HepG2 (cell line): ENCODE results near the gene FGF19. TPM values are rescaled to one million over a fixed set of nuclear protein-coding genes. Genes with fewer than 3 reads are reported as not detected.
A peak's percentile ranks its signal among the peaks of the same experiment; 100 is the strongest.

Experiments
- ARID2 ChIP-seq: sonication (generic); formaldehyde crosslinking; IDR thresholded peaks from 2 replicates; pipeline ENCODE4 v1.8.1; 2022; ENCODE audit warnings: mild to moderate bottlenecking, missing genetic modification reagents, borderline replicate concordance
- FOXA3 ChIP-seq: IDR thresholded peaks from 2 replicates; pipeline ENCODE4 v1.6.1; 2016; ENCODE audit warnings: missing genetic modification reagents, missing compliant biosample characterization
- HNF1B ChIP-seq: sonication (generic); formaldehyde crosslinking; IDR thresholded peaks from 2 replicates; pipeline ENCODE4 v1.5.1; 2020; ENCODE audit warnings: mild to moderate bottlenecking, moderate library complexity, missing genetic modification reagents
- HNRNPK ChIP-seq: fragments of 200-400 bp; formaldehyde crosslinking; IDR thresholded peaks from 2 replicates; pipeline ENCODE4 v1.6.1; 2018; ENCODE audit warnings: low read length, low read depth, moderate library complexity, mild to moderate bottlenecking; ENCODE audit not compliant: poor library complexity, severe bottlenecking
- KAT8 ChIP-seq: IDR thresholded peaks from 2 replicates; pipeline ENCODE4 v1.6.1; 2016; ENCODE audit warnings: missing genetic modification reagents, missing compliant biosample characterization
- KIAA2018 ChIP-seq: sonication (generic); formaldehyde crosslinking; IDR thresholded peaks from 2 replicates; pipeline ENCODE4 v1.5.0; 2020; ENCODE audit warnings: mild to moderate bottlenecking, missing genetic modification reagents, borderline replicate concordance
- MLXIP ChIP-seq: sonication (generic); formaldehyde crosslinking; IDR thresholded peaks from 2 replicates; pipeline ENCODE4 v1.9.0; 2021; ENCODE audit warnings: missing genetic modification reagents, borderline replicate concordance
- NBN ChIP-seq: fragments of 450-650 bp; conservative IDR thresholded peaks from 2 replicates; pipeline ENCODE4 v1.6.1; 2017
- SAFB2 ChIP-seq: sonication (generic); formaldehyde crosslinking; IDR thresholded peaks from 2 replicates; pipeline ENCODE4 v1.5.1; 2020; ENCODE audit warnings: missing genetic modification reagents, low read depth, mild to moderate bottlenecking, borderline replicate concordance
- ZBTB25 ChIP-seq: IDR thresholded peaks from 2 replicates; pipeline ENCODE4 v1.6.1; 2018; ENCODE audit warnings: missing genetic modification reagents
- ZNF136 ChIP-seq: sonication (generic); formaldehyde crosslinking; IDR thresholded peaks from 2 replicates; pipeline ENCODE4 v1.8.1; 2022; ENCODE audit warnings: low read depth, mild to moderate bottlenecking, moderate library complexity, missing genetic modification reagents
- ZNF652 ChIP-seq: IDR thresholded peaks from 2 replicates; pipeline ENCODE4 v1.6.1; 2016; ENCODE audit warnings: low read depth, borderline replicate concordance
- ZNF782 ChIP-seq: sonication (generic); formaldehyde crosslinking; IDR thresholded peaks from 2 replicates; pipeline ENCODE4 v1.4.0; 2020; ENCODE audit warnings: missing genetic modification reagents, mild to moderate bottlenecking, borderline replicate concordance
- ZSCAN22 ChIP-seq: sonication (generic); formaldehyde crosslinking; IDR thresholded peaks from 2 replicates; pipeline ENCODE4 v1.4.0; 2020; ENCODE audit warnings: mild to moderate bottlenecking, missing genetic modification reagents
- polyA plus RNA-seq, 8 experiments: library from polyadenylated mRNA; depleted of rRNA in 3 of 8; stranded (reverse) in 7 of 8; unstranded in 1 of 8; fragments of >200 nt; fragmentation: Illumina TruSeq in 4 of 8; extraction: Trizol in 4 of 8; gene quantifications; 2 replicates each; pipeline versions ENCODE4 v1.2.1 to v1.2.3, GENCODE V29; 2011 to 2016; ENCODE audit warnings: low read depth in 4 of 8, missing spikeins in 1 of 8, mixed read lengths in 1 of 8; ENCODE audit not compliant: insufficient read depth in 1 of 8
- total RNA-seq, 5 experiments: library from RNA; depleted of rRNA; stranded (reverse); fragments of >200 nt; fragmentation: Illumina TruSeq; extraction: Trizol; gene quantifications; 2 replicates each; pipeline ENCODE4 v1.2.3, GENCODE V29; 2016; ENCODE audit warnings: low read depth in 1 of 5

The FGF19 gene
- total and polyA plus RNA-seq, 2 of the 13 experiments (the other 11 are each of a cell fraction or from before 2014, with no cell fraction given): 0.07 TPM; not detected in 1

- peak; percentile 37; the same call in 1 of the 2 replicates for TF ChIP-seq KIAA2018 (CRISPR knock-in tag)
- peak; percentile 80 for TF ChIP-seq KAT8 (CRISPR knock-in tag)
- peak; percentile 84 for TF ChIP-seq FOXA3 (CRISPR knock-in tag)
- TF ChIP-seq MLXIP: 0 out of 2 replicates have a peak, but pooled peaks have one; percentile 19
- TF ChIP-seq HNRNPK: no peak
- TF ChIP-seq ZSCAN22: no peak
- TF ChIP-seq NBN: no peak
- TF ChIP-seq ZNF782 (CRISPR knock-in tag): peak; percentile 92
- no peak for TF ChIP-seq ZNF136
- TF ChIP-seq ARID2 (CRISPR knock-in tag): peak; percentile 88; the same call in 1 of the 2 replicates
- peak; percentile 53; the same call in 1 of the 2 replicates for TF ChIP-seq ZBTB25
- no peak; the same call in 1 of the 2 replicates for TF ChIP-seq SAFB2 (CRISPR knock-in tag)
- no peak for TF ChIP-seq ZNF652
- peak; percentile 59 for TF ChIP-seq HNF1B (CRISPR knock-in tag)
Observed at GRCh38 chr11:69657911-69658625, 45.8 kb downstream of the FGF19 start (continued).
